Activated CD4-positive, CD25-positive, alpha-beta regulatory T cell treated with anti-CD3 and anti-CD28 coated beads, Interleukin-2, amount 50 U/mL, for 72 hours (primary cell): ENCODE measurements around the gene GPR180.
"Not testable (repeated sequence)": the region's sequence is repeated elsewhere in the genome, so short reads cannot be mapped to it uniquely, and the experiment has no call there.

Experiments used
- DNase-seq: peaks from one replicate; pipeline ENCODE4 v3.0.0; 2021

The GPR180 gene

GRCh38 chr13:94598281-94598680 lies 3.4 kb upstream of the GPR180 start:
- no peak for DNase-seq

GRCh38 chr13:94599877-94600276 lies 1.8 kb upstream of the GPR180 start:
- DNase-seq, result no peak

- no peak for DNase-seq
Observed at GRCh38 chr13:94602467-94602866, 810 bp downstream of the GPR180 start.

GRCh38 chr13:94607056-94607455 lies 5.4 kb downstream of the GPR180 start:
- DNase-seq, result no peak

- DNase-seq, result no peak
Observed at GRCh38 chr13:94607939-94608338, 6.3 kb downstream of the GPR180 start.

GRCh38 chr13:94608586-94608985 lies 6.9 kb downstream of the GPR180 start:
- no peak for DNase-seq

- DNase-seq, result no peak
Observed at GRCh38 chr13:94609196-94609595, 7.5 kb downstream of the GPR180 start.

GRCh38 chr13:94610475-94610874 lies 8.8 kb downstream of the GPR180 start:
- DNase-seq, result no peak

GRCh38 chr13:94612050-94612449 lies 10.4 kb downstream of the GPR180 start:
- no peak for DNase-seq

- no peak for DNase-seq
Observed at GRCh38 chr13:94613051-94613450, 11.4 kb downstream of the GPR180 start.

- DNase-seq, result no peak
Observed at GRCh38 chr13:94617389-94618000, 15.8 kb downstream of the GPR180 start.

GRCh38 chr13:94620286-94620896 lies 18.7 kb downstream of the GPR180 start:
- no peak for DNase-seq

GRCh38 chr13:94622344-94622743 lies 20.7 kb downstream of the GPR180 start:
- no peak for DNase-seq

- DNase-seq, result no peak
Observed at GRCh38 chr13:94623316-94623715, 21.7 kb downstream of the GPR180 start.

- no peak for DNase-seq
Observed at GRCh38 chr13:94630858-94631257, 29.2 kb downstream of the GPR180 start.

- no peak for DNase-seq
Observed at GRCh38 chr13:94632226-94632980, 30.7 kb downstream of the GPR180 start.

GRCh38 chr13:94636096-94636495 lies 34.4 kb downstream of the GPR180 start:
- DNase-seq, result not testable (repeated sequence)

GRCh38 chr13:94636942-94637578 lies 35.4 kb downstream of the GPR180 start:
- DNase-seq, result no peak

- DNase-seq, result not testable (repeated sequence)
Observed at GRCh38 chr13:94637677-94638076, 36.0 kb downstream of the GPR180 start.

GRCh38 chr13:94640721-94641120 lies 39.1 kb downstream of the GPR180 start:
- no peak for DNase-seq

GRCh38 chr13:94641409-94641941 lies 39.8 kb downstream of the GPR180 start:
- DNase-seq, result no peak

- no peak for DNase-seq
Observed at GRCh38 chr13:94646904-94647303, 45.2 kb downstream of the GPR180 start.

- no peak for DNase-seq
Observed at GRCh38 chr13:94656176-94656575, 54.5 kb downstream of the GPR180 start.
